T-helper 2 cell treated with Interferon-gamma antibody and Interleukin-4, amounts not matched to agents 100 ng/mL and 5 ng/mL, for 36 hours (primary cell): ENCODE results near the gene DYSF. TPM values are rescaled to one million over a fixed set of nuclear protein-coding genes. Genes with fewer than 3 reads are reported as not detected.

Source experiments
- intact Hi-C: fragments of 100-400 bp; cut with micrococcal nuclease; formaldehyde crosslinking; loops from one replicate; pipeline ENCODE4 v1.15.1; 2023
- total RNA-seq: library from RNA; stranded (reverse); gene quantifications from 2 replicates; pipeline ENCODE4 v1.2.3, GENCODE V29; 2022

DYSF gene
- total RNA-seq, 1 donor from 2014 or later = not detected

DNA sequence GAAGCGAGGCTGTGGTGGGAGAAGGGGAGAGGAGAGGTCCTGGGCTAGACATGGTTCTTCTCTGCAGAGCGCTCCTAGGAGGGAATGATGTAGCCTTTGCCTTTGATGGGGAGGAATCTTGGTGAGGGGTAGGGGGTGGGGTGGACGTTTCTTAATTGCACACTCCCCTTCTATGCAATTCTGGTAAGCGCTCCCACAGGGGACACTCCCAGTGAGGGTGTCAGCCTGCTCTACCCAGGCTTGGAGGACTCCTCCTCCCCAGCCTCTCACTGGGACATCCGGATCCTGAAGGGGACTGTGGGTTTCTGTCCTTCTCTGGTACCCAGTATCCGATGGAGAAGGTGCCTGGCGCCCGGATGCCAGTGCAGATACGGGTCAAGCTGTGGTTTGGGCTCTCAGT lies 114.3 kb downstream of the DYSF start:
- intact Hi-C loops = no loop called here

- intact Hi-C loops = no loop called here
These were observed 114.7 kb downstream of the DYSF start for GRCh38 chr2:71568103-71568502.

DNA sequence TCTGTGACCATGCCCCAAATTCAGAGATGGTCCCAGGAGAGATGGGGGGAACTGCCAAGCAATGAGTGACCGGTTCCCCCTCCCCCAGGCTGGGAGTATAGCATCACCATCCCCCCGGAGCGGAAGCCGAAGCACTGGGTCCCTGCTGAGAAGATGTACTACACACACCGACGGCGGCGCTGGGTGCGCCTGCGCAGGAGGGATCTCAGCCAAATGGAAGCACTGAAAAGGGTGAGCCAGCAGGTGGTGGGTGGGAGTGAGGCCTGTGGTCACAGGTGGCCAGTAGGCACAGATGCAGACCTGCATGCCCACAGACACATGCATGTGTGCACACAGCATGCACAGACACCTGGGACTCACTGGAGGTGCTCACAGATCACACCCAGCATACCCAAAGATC lies 117.2 kb downstream of the DYSF start:
- intact Hi-C loops = no loop called here

DNA sequence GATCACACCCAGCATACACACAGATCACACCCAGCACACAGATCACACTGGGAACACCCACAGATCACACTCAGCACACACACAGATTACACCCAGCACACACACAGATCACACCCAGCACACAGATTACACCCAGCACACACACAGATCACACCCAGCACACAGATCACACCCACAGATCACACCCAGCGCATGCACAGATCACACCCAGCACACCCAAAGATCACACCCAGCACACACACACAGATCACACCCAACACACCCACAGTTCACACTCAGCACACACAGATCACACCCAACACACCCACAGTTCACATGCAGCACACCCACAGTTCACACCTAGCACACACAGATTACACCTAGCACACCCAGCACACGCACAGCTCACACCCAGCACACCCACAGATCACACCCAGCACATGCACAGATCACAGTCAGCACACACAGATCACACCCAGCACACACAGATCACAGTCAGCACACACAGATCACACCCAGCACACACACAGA lies 117.6 kb downstream of the DYSF start:
- intact Hi-C loops = no loop called here

GRCh38 chr2:71571945-71572344 lies 118.6 kb downstream of the DYSF start:
- intact Hi-C loops = no loop called here

- intact Hi-C loops = no loop called here
These were observed 122.6 kb downstream of the DYSF start for GRCh38 chr2:71575966-71576365.

DNA sequence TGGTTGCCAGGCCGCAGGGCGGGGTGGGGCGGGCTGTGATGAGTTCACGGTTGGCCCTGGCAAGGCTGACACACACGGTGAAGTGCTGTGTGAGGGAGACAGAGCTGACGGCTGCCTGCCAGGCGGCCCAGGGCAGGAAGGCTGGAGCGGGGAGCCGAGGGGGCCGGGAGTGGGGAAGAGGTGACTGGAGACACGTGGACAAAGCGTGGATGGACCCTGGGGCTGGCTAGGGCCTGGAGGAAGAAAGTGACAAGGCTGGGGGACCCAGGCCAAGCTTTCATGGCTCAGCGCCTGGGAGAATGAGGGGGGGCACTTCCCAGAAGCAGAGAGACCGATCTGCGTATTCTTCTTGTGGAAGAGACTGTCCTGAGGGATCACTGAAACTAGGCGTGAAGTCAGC lies 123.2 kb downstream of the DYSF start:
- intact Hi-C loops = no loop called here

- intact Hi-C loops = no loop called here
These were observed 123.8 kb downstream of the DYSF start for GRCh38 chr2:71577209-71577608.

DNA sequence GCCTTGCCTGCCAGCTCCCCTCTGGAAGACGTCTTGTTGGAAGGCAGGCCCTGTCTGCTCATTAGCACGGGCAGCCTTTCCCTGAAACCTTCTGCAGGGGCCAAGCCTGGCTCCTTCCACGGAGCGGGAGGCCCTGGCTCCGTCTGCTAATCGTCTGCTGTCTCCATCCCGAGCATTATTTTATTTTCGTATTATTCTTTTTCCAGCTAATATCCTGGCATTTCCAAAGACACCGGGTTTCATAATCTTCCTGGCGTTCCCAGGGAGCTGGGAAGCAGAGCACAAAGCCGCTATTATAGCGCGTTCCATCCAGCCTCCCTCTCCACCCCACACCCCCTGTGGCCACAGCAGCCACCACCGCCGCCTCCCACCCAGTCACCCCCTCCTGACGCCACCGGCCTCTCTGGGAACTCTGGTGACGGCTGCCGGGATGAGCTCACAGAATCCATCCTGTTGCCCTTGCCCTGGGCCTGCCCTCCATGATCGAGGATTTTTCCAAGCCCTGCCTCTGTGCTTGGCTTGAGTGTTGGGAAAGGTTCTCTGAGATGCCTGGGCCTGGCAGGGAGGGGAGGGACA lies 125.5 kb downstream of the DYSF start:
- intact Hi-C loops = no loop called here

GRCh38 chr2:71581026-71581425 lies 127.7 kb downstream of the DYSF start:
- intact Hi-C loops = no loop called here

GRCh38 chr2:71583876-71584275 lies 130.5 kb downstream of the DYSF start:
- intact Hi-C loops = no loop called here

- intact Hi-C loops = no loop called here
These were observed 133.1 kb downstream of the DYSF start for GRCh38 chr2:71586471-71586870.

DNA sequence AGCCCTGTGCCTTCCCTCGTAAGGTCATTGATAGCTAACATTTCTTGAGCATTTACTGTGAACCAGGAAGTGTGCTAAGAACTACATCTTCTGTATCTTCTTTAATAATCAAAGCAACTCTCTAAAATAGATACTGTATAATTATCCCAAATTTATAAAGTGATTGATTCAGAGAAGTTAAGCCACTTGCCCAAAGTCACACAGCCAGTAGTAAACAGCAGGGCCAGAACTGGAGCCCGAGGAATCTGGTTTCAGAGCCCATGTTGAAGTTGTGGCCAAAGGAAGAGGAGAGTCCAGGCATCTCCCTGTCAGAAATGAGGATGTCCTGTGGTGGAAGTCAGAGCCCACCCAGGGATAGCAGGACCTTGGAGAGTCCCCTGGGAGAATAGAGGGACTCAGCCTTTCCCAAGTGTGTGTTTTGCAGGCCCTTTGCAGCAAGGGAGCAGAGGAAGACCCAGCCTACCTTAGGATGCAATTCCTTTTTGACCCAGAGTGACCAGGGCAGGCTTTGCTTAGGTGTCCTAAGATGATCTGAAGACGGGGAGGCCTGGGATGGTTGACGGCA lies 134.2 kb downstream of the DYSF start:
- intact Hi-C loops = no loop called here

GRCh38 chr2:71588497-71589170 lies 135.3 kb downstream of the DYSF start:
- intact Hi-C loops = no loop called here

DNA sequence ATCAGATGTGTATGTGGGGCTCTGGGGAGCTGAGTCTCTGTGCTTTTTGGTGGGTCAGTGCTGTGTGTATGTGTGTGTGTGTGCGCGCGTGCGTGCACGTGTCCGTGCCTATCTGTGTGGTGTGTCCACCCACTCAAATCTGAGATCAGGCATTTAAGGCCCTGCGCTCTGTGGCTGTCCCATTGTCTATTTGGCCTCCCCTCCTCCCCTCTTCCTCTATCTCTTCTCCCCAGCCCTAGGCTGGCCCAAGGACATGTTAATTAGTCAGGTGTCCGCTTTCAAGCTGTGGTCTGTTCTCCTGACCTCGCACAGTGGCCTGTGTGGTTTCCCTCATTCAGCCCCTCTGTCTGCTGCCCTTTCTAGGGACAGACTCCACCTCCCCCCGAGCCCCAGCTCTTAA lies 136.4 kb downstream of the DYSF start:
- intact Hi-C loops = no loop called here

DNA sequence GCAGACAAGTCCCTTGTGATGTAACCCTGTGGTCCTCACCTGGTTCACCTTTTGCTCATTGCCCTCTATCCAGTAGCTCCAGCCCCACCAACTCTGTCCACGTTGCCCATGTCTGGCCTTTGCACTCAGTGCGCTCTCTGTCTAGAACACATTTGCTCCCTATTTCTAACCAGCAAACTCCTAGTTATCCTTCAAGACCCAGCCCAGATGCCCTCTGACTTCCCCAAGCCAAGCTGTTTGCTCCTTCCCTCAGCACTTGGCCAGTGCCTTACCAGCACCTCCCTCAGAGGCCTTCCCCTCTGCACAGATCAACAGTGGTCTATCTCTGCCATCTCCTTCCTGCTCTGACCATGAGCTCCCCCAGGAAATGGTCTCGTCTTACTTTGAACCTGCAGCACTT lies 137.7 kb downstream of the DYSF start:
- intact Hi-C loops = no loop called here

- intact Hi-C loops = no loop called here
These were observed 138.9 kb downstream of the DYSF start for GRCh38 chr2:71592181-71592711.

DNA sequence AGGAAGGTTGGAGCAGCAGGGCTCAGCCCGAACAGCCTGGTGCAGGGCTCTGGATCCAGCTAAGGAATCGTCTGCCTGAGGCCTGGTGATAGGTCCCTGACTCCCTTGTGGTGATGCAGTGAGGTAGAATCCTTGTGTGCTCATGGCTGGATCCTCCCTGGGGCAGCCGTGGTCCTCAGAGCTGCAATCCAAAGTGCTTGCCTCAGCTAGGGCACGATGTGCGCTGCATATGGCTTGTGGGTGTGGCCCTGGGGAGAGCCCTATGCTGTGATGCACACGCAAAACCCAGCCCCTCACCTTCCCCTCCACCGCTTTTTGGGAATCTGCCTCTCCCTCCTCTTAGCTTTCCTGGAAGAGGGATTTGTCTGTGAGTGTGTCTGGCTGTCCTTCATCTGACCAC lies 142.2 kb downstream of the DYSF start:
- intact Hi-C loops = no loop called here

- intact Hi-C loops = no loop called here
These were observed 142.7 kb downstream of the DYSF start for GRCh38 chr2:71596011-71596410.

DNA sequence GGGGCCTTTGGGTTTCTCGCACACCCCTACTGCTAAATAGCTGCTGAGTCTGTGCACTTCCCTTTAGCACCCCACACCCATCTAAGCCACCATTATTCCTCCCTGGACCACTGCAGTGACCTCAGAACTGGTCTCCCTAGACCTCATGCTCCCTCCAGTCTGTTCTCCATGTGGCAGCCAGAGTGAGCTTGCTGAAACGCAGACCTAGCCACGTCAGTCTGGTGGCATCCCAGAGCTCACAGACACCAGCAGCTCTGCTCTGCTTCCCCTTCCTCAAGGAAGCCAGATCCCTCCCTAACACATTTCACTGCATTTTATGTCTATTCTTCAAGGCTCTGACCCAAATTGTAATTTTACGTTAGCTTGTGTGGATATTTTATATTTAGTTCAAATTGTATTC lies 144.4 kb downstream of the DYSF start:
- intact Hi-C loops = no loop called here

DNA sequence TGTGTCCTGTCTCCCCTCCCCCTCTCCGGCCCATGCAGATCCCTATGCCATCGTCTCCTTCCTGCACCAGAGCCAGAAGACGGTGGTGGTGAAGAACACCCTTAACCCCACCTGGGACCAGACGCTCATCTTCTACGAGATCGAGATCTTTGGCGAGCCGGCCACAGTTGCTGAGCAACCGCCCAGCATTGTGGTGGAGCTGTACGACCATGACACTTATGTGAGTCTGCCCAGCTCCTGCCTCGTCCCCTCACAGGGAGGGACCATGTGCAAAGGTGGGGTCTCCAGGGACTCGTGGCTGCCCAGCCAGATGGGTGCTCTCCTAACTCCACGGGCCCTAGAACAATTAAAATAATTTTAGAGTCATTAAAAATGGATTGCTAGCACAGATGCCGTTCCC lies 145.2 kb downstream of the DYSF start:
- intact Hi-C loops = no loop called here

- intact Hi-C loops = no loop called here
These were observed 145.7 kb downstream of the DYSF start for GRCh38 chr2:71599038-71599437.
